Nephron (organoid): ENCODE data around the gene ERG.

Source experiments
- H3K27ac Mint-ChIP-seq, 3 experiments: 2 replicates each; pipeline ENCODE4 v1.8.0; 2020; ENCODE audit warnings: mixed read lengths in 3 of 3, mild to moderate bottlenecking in 2 of 3, moderate library complexity in 1 of 3
- H3K27me3 Mint-ChIP-seq: 2 replicates; pipeline ENCODE4 v1.8.0; 2021; ENCODE audit warnings: low read depth, mild to moderate bottlenecking, moderate library complexity, mixed read lengths
- H3K36me3 Mint-ChIP-seq: 2 replicates; pipeline ENCODE4 v1.8.0; 2020; ENCODE audit warnings: low read depth, mixed read lengths
- H3K4me1 Mint-ChIP-seq: 2 replicates; pipeline ENCODE4 v1.8.0; 2020; ENCODE audit warnings: mixed read lengths
- H3K4me3 Mint-ChIP-seq, 3 experiments: 2 replicates each; pipeline ENCODE4 v1.8.0; 2020; ENCODE audit warnings: mild to moderate bottlenecking in 3 of 3, mixed read lengths in 3 of 3, moderate library complexity in 2 of 3
- H3K9me3 Mint-ChIP-seq: 2 replicates; pipeline ENCODE4 v1.8.0; 2020; ENCODE audit warnings: mixed read lengths
- CTCF ChIP-seq, 3 experiments: fragments of 200-600 bp; sonication (generic); IDR thresholded peaks; one replicate each; pipeline ENCODE4 v1.5.0; 2021; ENCODE audit warnings: antibody characterized with exemption in 3 of 3; ENCODE audit not compliant: unreplicated experiment in 3 of 3

The ERG gene

GRCh38 chr21:38493549-38494250 is 4.6 kb downstream of the ERG start:
- no peak for TF ChIP-seq CTCF (IDR thresholded peaks at IDR 0.05; ENCODE audit: unreplicated experiment in 3 of 3)
- Mint-ChIP-seq H3K36me3 (no peaks in the 10 kb centered on the region), H3K9me3 (no peaks in the 10 kb centered on the region), H3K27me3 (peaks cover 9% of the 10 kb centered on the region), H3K27ac (peak overlapping the region; percentile 12 to 71 (median 37)), H3K4me3 (peak overlapping the region in 1 of 3 experiments; percentile 35), H3K4me1 (peaks cover 40% of the 10 kb centered on the region)

GRCh38 chr21:38492007-38492406 is 6.3 kb downstream of the ERG start:
- Mint-ChIP-seq H3K27me3 (peaks cover 9% of the 10 kb centered on the region), H3K4me3 (no peak overlapping the region), H3K9me3 (no peaks in the 10 kb centered on the region), H3K36me3 (no peaks in the 10 kb centered on the region), H3K4me1 (peaks cover 40% of the 10 kb centered on the region), H3K27ac (peak overlapping the region in 2 of 3 experiments; percentile 50 to 59)
- no peak for TF ChIP-seq CTCF (IDR thresholded peaks at IDR 0.05; ENCODE audit: unreplicated experiment in 3 of 3)

- Mint-ChIP-seq H3K27ac (peak overlapping the region in 1 of 3 experiments; percentile 59), H3K4me3 (no peak overlapping the region), H3K4me1 (peaks cover 40% of the 10 kb centered on the region), H3K36me3 (no peaks in the 10 kb centered on the region), H3K27me3 (peaks cover 9% of the 10 kb centered on the region), H3K9me3 (no peaks in the 10 kb centered on the region)
- TF ChIP-seq CTCF (IDR thresholded peaks at IDR 0.05; ENCODE audit: unreplicated experiment in 3 of 3) = no peak
These were observed 6.7 kb downstream of the ERG start for GRCh38 chr21:38491536-38491935.

- no peaks in the 10 kb centered on the region for H3K36me3 Mint-ChIP-seq
These were observed 7.8 kb downstream of the ERG start for GRCh38 chr21:38490411-38491020.

GRCh38 chr21:38489729-38490128 is 8.5 kb downstream of the ERG start:
- H3K27me3 Mint-ChIP-seq = peaks cover 6% of the 10 kb centered on the region
- H3K4me1 Mint-ChIP-seq = peaks cover 31% of the 10 kb centered on the region
- TF ChIP-seq CTCF (IDR thresholded peaks at IDR 0.05; ENCODE audit: unreplicated experiment in 3 of 3) = no peak
- no peak overlapping the region for H3K27ac Mint-ChIP-seq
- H3K4me3 Mint-ChIP-seq = no peak overlapping the region
- no peaks in the 10 kb centered on the region for H3K9me3 Mint-ChIP-seq
- H3K36me3 Mint-ChIP-seq = no peaks in the 10 kb centered on the region

More at GRCh38 chr21:38490411-38491020, 7.8 kb downstream of the ERG start:
- Mint-ChIP-seq H3K27me3 (peaks cover 9% of the 10 kb centered on the region), H3K4me1 (peaks cover 39% of the 10 kb centered on the region), H3K4me3 (no peak overlapping the region), H3K27ac (no peak overlapping the region), H3K9me3 (no peaks in the 10 kb centered on the region)
- TF ChIP-seq CTCF (IDR thresholded peaks at IDR 0.05; ENCODE audit: unreplicated experiment in 3 of 3) = no peak

- no peak for TF ChIP-seq CTCF (IDR thresholded peaks at IDR 0.05; ENCODE audit: unreplicated experiment in 3 of 3)
- Mint-ChIP-seq H3K9me3 (no peaks in the 10 kb centered on the region), H3K4me3 (no peak overlapping the region), H3K27ac (no peak overlapping the region), H3K36me3 (no peaks in the 10 kb centered on the region), H3K27me3 (peaks cover 6% of the 10 kb centered on the region), H3K4me1 (peaks cover 26% of the 10 kb centered on the region)
These were observed 9.0 kb downstream of the ERG start for GRCh38 chr21:38489271-38489652.
